Adrenal gland (tissue), 5 donors: ENCODE results near the gene CDK6.

ENCODE experiments used
- CTCF ChIP-seq, 6 experiments: fragments of 450-650 bp in 4 of 6; fragments of 200-600 bp in 2 of 6; sonication (generic) in 1 of 6; IDR thresholded peaks; 1 replicate in 5 of 6; 2 replicates in 1 of 6; pipeline versions ENCODE4 v1.5.1 to v1.8.0; 2016 to 2021; ENCODE audit warnings: antibody characterized with exemption in 6 of 6, mild to moderate bottlenecking in 2 of 6, moderate library complexity in 1 of 6
- POLR2A ChIP-seq, 2 donors: fragments of 450-650 bp; IDR thresholded peaks; one replicate each; pipeline ENCODE4 v1.6.1; 2017; ENCODE audit warnings: antibody characterized with exemption in 2 of 2, mild to moderate bottlenecking in 2 of 2, moderate library complexity in 1 of 2
- donor health status: DM: no; HTN: no; CAD: no.

DNA sequence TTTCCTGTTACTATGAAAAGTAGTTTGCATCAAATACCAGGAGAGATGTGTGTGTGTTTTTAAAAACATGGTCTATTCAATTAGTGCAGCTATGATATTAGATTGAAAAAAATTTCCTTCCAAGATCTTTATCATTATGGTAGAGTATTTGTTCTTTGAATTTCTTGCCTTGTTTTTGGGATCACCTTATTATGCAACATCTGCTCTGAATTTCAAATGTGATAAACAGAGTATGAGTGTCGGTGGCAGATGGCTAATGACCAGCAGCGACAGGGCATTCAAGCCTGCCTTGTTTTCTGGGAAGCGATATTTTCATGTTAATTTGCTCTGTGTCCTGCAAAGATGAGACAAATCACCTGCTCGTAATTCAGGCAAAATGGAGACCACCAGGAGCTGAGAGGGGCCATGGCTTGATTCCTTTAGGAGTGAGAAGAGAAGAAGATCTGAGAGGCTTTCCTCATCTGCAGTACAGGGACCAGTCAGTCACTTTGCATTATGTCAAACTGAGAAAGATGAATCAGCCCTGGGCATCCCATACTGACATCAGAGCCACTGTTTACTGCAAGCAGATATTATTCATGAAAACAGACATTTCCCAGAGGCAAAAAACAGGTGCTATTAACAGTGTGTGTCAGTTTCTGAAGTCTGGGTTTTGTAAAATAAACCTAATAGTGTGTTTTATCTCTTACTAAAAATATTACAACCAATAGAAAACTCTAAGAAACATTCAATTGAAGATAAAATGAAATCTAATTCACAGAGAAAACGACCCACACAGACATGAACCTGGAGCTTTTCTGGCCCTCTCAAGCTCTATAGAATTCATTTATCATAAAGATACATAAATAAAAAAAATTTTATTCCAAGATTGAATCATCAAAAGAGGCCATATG, 67.6 kb downstream of the CDK6 start:
- no peak for TF ChIP-seq POLR2A (IDR thresholded peaks at IDR 0.05)
- no peak for TF ChIP-seq CTCF (IDR thresholded peaks at IDR 0.05)
